Measurements from ENCODE around the gene HIPK3. TPM values are rescaled to one million over a fixed set of nuclear protein-coding genes. Genes with fewer than 3 reads are reported as not detected.
A peak's percentile ranks its signal among the peaks of the same experiment; 100 is the strongest.

Gene HIPK3
- total and polyA plus RNA-seq, 9 of the 15 experiments (the other 6 are each of a cell fraction or from before 2014, with no cell fraction given) = 2.3 to 19.6 (median 7.5) TPM

DNA sequence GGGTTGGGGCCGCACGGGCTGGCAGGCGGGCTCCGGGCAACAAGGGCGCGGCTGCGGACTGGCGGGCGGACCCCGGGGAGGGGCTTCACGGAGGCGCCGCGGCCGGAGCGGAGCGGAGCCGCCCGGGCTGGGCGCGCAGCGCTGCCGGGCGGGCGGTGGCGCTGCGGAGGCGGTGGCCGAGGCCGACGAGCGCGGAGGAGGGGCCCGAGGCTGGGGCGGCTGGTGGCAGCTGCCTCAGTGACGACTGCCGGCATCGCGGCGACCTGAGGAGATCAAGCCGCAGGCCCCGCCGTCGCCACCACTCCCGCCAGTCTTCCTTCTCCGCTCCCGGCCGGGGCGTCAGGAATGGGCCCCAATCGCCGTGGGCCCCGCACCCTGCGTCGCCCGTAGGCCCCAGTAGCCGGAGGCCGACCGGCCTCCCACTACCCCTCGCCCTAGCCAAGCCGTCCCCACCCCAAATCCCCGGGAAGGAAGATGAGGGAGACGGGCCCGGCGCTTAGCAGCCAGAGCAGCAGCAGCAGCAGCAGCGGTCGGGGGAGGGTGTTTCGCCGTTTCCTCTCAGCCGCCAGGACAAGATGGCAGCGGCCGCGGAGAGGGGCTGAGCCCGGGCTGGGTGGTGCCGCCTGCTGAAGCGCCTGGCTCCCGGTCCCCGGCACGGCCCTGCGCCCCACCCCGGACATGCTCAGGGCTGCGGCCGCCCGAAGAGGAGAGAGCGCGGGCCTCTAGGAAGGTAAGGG, at the start of gene HIPK3 (continued):
- TF ChIP-seq, protein P1, sequence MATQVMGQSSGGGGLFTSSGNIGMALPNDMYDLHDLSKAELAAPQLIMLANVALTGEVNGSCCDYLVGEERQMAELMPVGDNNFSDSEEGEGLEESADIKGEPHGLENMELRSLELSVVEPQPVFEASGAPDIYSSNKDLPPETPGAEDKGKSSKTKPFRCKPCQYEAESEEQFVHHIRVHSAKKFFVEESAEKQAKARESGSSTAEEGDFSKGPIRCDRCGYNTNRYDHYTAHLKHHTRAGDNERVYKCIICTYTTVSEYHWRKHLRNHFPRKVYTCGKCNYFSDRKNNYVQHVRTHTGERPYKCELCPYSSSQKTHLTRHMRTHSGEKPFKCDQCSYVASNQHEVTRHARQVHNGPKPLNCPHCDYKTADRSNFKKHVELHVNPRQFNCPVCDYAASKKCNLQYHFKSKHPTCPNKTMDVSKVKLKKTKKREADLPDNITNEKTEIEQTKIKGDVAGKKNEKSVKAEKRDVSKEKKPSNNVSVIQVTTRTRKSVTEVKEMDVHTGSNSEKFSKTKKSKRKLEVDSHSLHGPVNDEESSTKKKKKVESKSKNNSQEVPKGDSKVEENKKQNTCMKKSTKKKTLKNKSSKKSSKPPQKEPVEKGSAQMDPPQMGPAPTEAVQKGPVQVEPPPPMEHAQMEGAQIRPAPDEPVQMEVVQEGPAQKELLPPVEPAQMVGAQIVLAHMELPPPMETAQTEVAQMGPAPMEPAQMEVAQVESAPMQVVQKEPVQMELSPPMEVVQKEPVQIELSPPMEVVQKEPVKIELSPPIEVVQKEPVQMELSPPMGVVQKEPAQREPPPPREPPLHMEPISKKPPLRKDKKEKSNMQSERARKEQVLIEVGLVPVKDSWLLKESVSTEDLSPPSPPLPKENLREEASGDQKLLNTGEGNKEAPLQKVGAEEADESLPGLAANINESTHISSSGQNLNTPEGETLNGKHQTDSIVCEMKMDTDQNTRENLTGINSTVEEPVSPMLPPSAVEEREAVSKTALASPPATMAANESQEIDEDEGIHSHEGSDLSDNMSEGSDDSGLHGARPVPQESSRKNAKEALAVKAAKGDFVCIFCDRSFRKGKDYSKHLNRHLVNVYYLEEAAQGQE (IDR thresholded peaks at IDR 0.05; ENCODE audit: borderline replicate concordance) = peak; percentile 59
- TF ChIP-seq, protein P1 (CRISPR knock-in tag; IDR thresholded peaks at IDR 0.05; ENCODE audit: low read depth) = no peak
- TF ChIP-seq, protein P2, sequence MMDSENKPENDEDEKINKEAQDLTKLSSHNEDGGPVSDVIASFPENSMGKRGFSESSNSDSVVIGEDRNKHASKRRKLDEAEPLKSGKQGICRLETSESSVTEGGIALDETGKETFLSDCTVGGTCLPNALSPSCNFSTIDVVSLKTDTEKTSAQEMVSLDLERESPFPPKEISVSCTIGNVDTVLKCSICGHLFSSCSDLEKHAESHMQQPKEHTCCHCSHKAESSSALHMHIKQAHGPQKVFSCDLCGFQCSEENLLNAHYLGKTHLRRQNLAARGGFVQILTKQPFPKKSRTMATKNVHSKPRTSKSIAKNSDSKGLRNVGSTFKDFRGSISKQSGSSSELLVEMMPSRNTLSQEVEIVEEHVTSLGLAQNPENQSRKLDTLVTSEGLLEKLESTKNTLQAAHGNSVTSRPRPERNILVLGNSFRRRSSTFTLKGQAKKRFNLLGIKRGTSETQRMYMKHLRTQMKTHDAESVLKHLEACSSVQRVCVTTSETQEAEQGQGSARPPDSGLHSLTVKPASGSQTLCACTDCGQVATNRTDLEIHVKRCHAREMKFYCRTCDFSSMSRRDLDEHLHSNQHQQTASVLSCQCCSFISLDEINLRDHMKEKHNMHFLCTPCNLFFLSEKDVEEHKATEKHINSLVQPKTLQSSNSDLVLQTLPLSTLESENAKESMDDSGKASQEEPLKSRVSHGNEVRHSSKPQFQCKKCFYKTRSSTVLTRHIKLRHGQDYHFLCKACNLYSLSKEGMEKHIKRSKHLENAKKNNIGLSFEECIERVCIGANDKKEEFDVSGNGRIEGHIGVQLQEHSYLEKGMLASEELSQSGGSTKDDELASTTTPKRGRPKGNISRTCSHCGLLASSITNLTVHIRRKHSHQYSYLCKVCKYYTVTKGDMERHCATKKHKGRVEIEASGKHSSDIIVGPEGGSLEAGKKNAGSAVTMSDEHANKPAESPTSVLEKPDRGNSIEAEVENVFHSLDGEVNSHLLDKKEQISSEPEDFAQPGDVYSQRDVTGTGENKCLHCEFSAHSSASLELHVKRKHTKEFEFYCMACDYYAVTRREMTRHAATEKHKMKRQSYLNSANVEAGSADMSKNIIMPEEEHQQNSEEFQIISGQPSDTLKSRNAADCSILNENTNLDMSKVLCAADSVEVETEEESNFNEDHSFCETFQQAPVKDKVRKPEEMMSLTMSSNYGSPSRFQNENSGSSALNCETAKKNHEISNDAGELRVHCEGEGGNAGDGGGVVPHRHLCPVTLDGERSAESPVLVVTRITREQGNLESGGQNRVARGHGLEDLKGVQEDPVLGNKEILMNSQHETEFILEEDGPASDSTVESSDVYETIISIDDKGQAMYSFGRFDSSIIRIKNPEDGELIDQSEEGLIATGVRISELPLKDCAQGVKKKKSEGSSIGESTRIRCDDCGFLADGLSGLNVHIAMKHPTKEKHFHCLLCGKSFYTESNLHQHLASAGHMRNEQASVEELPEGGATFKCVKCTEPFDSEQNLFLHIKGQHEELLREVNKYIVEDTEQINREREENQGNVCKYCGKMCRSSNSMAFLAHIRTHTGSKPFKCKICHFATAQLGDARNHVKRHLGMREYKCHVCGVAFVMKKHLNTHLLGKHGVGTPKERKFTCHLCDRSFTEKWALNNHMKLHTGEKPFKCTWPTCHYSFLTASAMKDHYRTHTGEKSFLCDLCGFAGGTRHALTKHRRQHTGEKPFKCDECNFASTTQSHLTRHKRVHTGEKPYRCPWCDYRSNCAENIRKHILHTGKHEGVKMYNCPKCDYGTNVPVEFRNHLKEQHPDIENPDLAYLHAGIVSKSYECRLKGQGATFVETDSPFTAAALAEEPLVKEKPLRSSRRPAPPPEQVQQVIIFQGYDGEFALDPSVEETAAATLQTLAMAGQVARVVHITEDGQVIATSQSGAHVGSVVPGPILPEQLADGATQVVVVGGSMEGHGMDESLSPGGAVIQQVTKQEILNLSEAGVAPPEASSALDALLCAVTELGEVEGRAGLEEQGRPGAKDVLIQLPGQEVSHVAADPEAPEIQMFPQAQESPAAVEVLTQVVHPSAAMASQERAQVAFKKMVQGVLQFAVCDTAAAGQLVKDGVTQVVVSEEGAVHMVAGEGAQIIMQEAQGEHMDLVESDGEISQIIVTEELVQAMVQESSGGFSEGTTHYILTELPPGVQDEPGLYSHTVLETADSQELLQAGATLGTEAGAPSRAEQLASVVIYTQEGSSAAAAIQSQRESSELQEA (IDR thresholded peaks at IDR 0.05; ENCODE audit: low read depth) = no peak
- TF ChIP-seq DPF2 (IDR thresholded peaks at IDR 0.05) = no peak; the same call in 1 of the 2 replicates
- no peak for TF ChIP-seq ZNF224 (CRISPR knock-in tag; IDR thresholded peaks at IDR 0.05)
- TF ChIP-seq, protein P3, sequence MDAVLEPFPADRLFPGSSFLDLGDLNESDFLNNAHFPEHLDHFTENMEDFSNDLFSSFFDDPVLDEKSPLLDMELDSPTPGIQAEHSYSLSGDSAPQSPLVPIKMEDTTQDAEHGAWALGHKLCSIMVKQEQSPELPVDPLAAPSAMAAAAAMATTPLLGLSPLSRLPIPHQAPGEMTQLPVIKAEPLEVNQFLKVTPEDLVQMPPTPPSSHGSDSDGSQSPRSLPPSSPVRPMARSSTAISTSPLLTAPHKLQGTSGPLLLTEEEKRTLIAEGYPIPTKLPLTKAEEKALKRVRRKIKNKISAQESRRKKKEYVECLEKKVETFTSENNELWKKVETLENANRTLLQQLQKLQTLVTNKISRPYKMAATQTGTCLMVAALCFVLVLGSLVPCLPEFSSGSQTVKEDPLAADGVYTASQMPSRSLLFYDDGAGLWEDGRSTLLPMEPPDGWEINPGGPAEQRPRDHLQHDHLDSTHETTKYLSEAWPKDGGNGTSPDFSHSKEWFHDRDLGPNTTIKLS (IDR thresholded peaks at IDR 0.05; ENCODE audit: borderline replicate concordance, low read depth) = no peak
- TF ChIP-seq, protein P4, sequence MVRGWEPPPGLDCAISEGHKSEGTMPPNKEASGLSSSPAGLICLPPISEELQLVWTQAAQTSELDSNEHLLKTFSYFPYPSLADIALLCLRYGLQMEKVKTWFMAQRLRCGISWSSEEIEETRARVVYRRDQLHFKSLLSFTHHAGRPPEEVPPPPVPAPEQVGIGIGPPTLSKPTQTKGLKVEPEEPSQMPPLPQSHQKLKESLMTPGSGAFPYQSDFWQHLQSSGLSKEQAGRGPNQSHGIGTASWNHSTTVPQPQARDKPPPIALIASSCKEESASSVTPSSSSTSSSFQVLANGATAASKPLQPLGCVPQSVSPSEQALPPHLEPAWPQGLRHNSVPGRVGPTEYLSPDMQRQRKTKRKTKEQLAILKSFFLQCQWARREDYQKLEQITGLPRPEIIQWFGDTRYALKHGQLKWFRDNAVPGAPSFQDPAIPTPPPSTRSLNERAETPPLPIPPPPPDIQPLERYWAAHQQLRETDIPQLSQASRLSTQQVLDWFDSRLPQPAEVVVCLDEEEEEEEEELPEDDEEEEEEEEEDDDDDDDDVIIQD (CRISPR knock-in tag; IDR thresholded peaks at IDR 0.05) = no peak
